ENCODE measurements around the gene OR2G3. TPM values are rescaled to one million over a fixed set of nuclear protein-coding genes. Genes with fewer than 3 reads are reported as not detected.

The OR2G3 gene
- not detected in 2 replicates for total RNA-seq (2014; rRNA removed; shearing (Covaris generic))
- polyA plus RNA-seq (2015; cell fraction: cytosol; rRNA removed) = not detected in 2 replicates
- polyA plus RNA-seq (2015; cell fraction: nucleus; rRNA removed) = not detected in 2 replicates

DNA sequence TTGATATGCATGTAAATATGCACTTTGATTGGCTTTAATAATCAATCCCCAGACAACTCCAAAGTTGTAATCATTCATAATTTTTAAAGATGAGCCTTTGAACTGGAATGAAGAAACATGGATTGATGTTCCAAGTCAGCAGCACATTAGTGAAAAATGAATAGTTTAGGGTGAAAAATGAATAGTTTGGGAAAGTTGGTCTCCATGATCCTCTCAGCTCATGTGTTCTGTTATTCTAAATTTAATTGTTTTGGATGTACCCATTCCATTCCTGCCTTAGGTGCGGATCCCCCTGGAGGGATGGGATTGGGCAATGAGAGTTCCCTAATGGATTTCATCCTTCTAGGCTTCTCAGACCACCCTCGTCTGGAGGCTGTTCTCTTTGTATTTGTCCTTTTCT, at the start of gene OR2G3:
TSS of gene OR2G3 (plus strand) at position 301 of the 400 bp plus-strand sequence. CDS start at position 301, 0 bp downstream.
- DNase-seq (ENCODE audit: low read depth) = no peak

DNA sequence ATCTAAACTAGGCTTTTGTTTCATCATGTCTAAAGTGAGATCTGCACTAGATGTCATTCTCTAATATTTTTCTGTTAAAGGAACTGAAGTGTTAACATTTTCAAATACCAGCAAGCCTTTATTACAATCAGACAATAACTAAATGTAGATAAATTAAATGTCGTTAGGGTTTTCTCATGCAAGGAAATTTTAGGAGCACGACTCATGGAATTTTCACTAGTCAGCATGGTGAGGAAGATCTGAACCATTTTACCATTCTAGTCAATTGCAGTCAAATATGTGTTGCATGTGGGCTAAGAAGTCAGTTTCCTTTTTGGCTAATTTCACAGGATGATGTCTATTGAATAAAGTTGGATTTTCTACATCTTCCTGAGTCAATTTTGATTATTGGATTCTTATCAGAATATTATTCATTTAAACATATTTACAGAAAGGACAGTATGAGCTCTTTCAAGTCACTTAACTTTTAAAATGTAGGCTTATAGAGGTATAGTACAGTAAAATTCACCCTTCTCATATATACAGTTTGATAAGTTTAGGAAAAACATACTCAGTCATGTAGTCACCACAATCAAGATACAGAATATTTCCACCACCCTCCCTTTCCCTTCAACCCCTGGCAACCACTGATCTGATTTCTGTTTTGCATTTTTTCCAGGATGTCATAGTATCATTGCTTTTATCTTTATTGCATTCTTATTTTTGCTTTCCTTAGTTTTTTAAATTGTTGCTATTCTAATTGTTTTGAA, 47.3 kb upstream of the OR2G3 start:
- no peak for DNase-seq (ENCODE audit: low read depth)

- DNase-seq (ENCODE audit: low read depth) = no peak
Observed at GRCh38 chr1:247561711-247562110, 43.7 kb upstream of the OR2G3 start.

DNA sequence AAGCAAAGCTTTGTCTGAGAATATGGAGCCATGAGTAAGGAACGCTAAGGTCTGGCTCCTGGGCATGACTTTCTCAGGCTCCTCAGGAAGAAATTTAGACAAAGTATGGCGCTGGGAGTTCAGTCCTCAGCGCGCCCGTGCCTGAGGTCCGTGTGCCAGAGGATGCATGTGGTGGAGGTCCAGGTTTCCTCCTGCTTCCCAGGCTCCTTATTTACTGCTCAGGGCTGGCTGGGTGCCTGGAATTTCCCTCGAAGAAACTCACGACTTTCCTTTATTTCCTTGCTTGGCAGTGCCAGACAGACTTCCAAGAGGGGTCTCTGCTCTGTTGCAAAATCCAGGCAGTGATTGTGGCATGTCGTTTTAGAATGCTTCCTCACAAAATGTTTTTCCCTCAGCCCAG, 43.2 kb upstream of the OR2G3 start:
- DNase-seq (ENCODE audit: low read depth) = no peak

- DNase-seq (ENCODE audit: low read depth) = no peak
Observed at GRCh38 chr1:247574236-247574635, 31.1 kb upstream of the OR2G3 start.

GRCh38 chr1:247574664-247575063, 30.7 kb upstream of the OR2G3 start:
- DNase-seq (ENCODE audit: low read depth) = no peak

DNA sequence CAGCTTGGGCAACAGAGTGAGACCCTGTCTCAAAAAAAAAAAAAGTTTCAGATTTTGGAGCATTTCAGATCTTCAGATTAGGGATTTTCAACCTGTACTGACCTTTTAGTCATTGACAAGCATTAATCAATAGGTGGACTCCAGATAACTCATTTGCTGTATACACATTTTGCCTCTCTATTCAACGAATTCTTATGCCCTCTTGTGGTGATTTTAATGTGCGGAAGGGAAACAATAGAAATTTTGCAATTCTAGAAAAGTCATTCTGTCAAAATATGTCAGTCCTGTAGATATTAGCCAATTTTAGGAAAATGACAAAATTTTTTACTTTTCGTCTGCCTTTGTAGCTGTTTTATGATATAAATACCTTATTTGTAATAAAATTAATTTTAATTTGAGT, 28.9 kb upstream of the OR2G3 start:
- peak; percentile 15 for DNase-seq (ENCODE audit: low read depth)

GRCh38 chr1:247578946-247579460, 26.4 kb upstream of the OR2G3 start:
- DNase-seq (ENCODE audit: low read depth) = no peak

- DNase-seq (ENCODE audit: low read depth) = no peak
Observed at GRCh38 chr1:247588060-247588459, 17.3 kb upstream of the OR2G3 start, which contains the start of gene OR2G2. Gene OR2G2, plus strand, starts transcription at chr1:247588360. Its CDS starts 0 bp downstream, at chr1:247588360.

- no peak for DNase-seq (ENCODE audit: low read depth)
Observed at GRCh38 chr1:247613405-247613804, 8.0 kb downstream of the OR2G3 start.

GRCh38 chr1:247614625-247615024, 9.2 kb downstream of the OR2G3 start:
- peak; percentile 2 for DNase-seq (ENCODE audit: low read depth)

GRCh38 chr1:247627951-247628350, 22.6 kb downstream of the OR2G3 start:
- no peak for DNase-seq (ENCODE audit: low read depth)

DNA sequence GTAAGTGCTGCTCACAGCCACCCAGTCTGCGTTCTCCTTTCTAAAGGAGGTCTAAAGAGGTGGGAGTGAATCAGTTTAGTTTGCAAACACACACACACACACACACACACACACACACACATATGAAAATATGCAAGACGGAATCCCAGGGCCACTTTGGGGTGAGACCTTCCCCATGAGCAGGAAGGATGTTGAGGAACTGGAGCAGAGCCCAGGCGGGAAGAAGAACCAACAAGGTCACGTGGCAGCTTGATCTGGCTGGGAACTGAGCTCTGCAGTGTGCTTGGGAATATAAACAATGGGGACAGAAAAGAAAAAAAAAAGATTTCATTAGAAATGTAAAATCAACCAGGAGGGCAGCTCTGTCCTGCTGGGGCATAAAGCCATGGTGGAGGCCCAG, 32.6 kb downstream of the OR2G3 start:
- no peak for DNase-seq (ENCODE audit: low read depth)

- no peak for DNase-seq (ENCODE audit: low read depth)
Observed at GRCh38 chr1:247638781-247639180, 33.4 kb downstream of the OR2G3 start.

- DNase-seq (ENCODE audit: low read depth) = peak; percentile 13
Observed at GRCh38 chr1:247639381-247639981, 34.1 kb downstream of the OR2G3 start.

DNA sequence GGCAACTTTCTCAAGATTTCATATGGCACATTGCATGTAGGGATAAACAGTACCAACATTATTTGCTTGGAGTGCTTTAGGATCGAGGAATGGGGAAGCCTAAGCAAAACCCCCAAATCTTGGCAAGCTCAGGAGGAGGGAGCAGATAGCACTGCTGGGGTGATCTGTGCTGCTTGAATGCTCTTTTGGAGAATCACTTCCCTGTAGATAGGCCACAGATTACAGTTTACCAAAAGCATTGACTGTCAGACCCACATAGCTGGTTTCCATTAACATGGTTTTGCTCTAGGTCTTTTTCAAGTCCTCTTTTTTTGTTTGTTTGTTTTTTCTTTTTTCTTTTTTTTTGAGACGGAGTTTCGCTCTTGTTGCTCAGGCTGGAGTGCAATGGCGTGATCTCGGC, 37.4 kb downstream of the OR2G3 start:
- DNase-seq (ENCODE audit: low read depth) = no peak

- no peak for DNase-seq (ENCODE audit: low read depth)
Observed at GRCh38 chr1:247646867-247647266, 41.5 kb downstream of the OR2G3 start.

DNA sequence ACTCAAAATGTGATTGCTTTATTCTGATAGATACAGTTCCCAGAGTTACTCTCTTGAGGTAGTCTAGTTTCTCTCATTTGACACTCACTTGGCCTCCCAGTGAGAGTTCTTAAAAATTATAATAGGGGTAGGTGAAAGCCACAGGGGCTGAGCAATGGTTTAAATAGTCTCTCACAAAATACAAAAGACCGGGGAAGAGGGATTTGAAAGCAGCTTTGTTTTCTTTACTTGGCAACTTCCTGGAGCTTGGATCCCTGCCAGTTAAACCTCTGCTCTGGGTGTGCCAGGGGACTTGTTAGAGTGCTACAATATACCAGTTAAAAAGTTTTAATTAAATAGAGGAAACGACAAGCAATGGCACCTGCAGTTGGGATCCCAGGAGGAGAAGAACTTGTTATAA, 42.5 kb downstream of the OR2G3 start:
- no peak for DNase-seq (ENCODE audit: low read depth)

DNA sequence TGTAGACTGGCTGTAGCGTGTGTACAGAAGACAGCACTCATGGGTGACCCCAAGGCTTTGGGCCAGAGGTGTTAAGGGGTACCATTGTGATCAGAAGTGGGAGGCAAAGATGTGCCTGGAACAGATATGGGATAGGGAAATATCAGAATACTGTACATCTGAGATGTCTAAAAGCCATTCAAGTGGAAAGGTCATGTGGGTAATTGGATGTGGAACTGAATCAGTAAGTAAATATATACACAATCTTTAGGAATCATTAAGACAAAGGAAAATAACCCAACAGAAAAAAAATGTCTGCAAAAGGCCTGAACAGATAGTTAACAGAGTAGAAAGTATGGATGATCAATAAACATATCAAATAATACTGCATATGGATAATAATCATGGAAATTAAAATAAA, 47.7 kb downstream of the OR2G3 start:
- no peak for DNase-seq (ENCODE audit: low read depth)
